Measurements from ENCODE around the gene ZNF709.
"Not testable (repeated sequence)": the region's sequence is repeated elsewhere in the genome, so short reads cannot be mapped to it uniquely, and the experiment has no call there.

Gene ZNF709

DNA sequence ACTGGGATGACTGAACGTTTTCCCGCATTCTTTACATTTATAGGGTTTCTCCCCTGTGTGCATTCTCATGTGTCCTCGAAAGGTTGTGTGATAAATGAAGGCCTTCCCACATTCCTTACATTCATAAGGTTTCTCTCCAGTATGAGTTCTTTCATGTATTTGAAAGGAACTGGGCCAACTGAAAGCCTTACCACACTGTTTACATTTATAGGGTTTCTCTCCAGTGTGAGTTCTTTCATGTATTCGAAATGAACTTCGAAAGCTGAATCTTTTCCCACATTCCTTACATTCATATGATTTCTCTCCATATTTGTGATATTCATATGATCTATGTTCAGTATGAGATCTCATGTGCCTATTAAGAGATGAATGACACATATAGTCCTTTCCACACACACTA lies 19.4 kb downstream of the ZNF709 start:
- no peak for TF ChIP-seq EZH2 (IDR thresholded peaks at IDR 0.05; ENCODE audit: borderline replicate concordance, low read length)
- TF ChIP-seq, protein P1, sequence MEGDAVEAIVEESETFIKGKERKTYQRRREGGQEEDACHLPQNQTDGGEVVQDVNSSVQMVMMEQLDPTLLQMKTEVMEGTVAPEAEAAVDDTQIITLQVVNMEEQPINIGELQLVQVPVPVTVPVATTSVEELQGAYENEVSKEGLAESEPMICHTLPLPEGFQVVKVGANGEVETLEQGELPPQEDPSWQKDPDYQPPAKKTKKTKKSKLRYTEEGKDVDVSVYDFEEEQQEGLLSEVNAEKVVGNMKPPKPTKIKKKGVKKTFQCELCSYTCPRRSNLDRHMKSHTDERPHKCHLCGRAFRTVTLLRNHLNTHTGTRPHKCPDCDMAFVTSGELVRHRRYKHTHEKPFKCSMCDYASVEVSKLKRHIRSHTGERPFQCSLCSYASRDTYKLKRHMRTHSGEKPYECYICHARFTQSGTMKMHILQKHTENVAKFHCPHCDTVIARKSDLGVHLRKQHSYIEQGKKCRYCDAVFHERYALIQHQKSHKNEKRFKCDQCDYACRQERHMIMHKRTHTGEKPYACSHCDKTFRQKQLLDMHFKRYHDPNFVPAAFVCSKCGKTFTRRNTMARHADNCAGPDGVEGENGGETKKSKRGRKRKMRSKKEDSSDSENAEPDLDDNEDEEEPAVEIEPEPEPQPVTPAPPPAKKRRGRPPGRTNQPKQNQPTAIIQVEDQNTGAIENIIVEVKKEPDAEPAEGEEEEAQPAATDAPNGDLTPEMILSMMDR (IDR thresholded peaks at IDR 0.05; ENCODE audit: low read length) = no peak
- no peak overlapping the region for H3K27ac ChIP-seq (ENCODE audit: low read depth, low read length, poor library complexity, severe bottlenecking)
- no peaks in the 10 kb centered on the region for H3K9me2 ChIP-seq (ENCODE audit: low read depth, low read length)
- H3K9ac ChIP-seq (ENCODE audit: low read length) = no peak overlapping the region
- H2AFZ ChIP-seq (ENCODE audit: low read length) = no peak overlapping the region
- no peak overlapping the region for H3K4me3 ChIP-seq (ENCODE audit: low read depth, low read length, poor library complexity, severe bottlenecking)
- H3F3A ChIP-seq (ENCODE audit: insufficient read depth, low read length) = no peaks in the 10 kb centered on the region
- H3K9me3 ChIP-seq (ENCODE audit: low read length) = peaks cover 45% of the 10 kb centered on the region
- no peaks in the 10 kb centered on the region for H4K20me1 ChIP-seq (ENCODE audit: insufficient read depth, low read length)
- no peaks in the 10 kb centered on the region for H3K27me3 ChIP-seq (ENCODE audit: insufficient read depth, low read length)
- no peaks in the 10 kb centered on the region for H3K79me2 ChIP-seq (ENCODE audit: insufficient read depth, low read length)
- H3K36me3 ChIP-seq (ENCODE audit: insufficient read depth, low read length) = peaks cover 29% of the 10 kb centered on the region
- H3K4me2 ChIP-seq (ENCODE audit: low read length) = no peak overlapping the region
- H3K4me1 ChIP-seq (ENCODE audit: insufficient read depth, low read length, severe bottlenecking) = no peaks in the 10 kb centered on the region

DNA sequence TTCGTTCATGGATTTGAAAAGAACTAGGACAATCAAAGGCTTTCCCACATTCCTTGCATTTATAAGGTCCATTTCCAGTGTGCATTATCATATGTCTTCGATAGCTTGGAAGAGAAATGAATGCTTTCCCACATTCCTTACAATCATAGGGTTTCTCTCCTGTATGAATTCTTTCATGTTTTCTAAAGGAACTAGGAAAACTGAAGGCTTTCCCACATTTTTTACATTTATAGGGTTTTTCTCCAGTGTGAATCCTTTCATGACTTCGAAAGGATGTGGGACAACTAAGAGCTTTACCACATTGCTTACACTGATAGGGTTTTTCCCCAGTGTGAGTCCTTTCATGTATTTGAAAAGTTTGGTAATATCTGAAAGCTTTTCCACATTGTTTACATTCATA lies 19.8 kb downstream of the ZNF709 start:
- peaks cover 29% of the 10 kb centered on the region for H3K36me3 ChIP-seq (ENCODE audit: insufficient read depth, low read length)
- H3K4me3 ChIP-seq (ENCODE audit: low read depth, low read length, poor library complexity, severe bottlenecking) = no peak overlapping the region

DNA sequence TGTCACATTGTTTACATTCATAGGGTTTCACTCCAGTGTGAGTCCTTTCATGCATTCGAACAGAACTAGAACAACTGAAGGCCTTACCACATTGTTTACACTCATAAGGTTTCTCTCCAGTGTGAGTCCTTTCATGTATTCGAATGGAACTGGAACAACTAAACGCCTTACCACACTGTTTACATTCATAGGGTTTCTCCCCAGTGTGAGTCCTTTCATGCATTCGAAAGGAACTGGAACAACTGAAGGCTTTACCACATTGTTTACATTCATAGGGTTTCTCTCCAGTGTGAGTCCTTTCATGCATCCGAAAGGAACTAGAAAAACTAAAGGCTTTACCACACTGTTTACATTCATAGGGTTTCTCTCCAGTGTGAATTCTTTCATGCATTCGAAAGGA lies 20.5 kb downstream of the ZNF709 start:
- not testable (repeated sequence) for H3K79me2 ChIP-seq (ENCODE audit: insufficient read depth, low read length); H3K4me3 ChIP-seq (ENCODE audit: low read depth, low read length, poor library complexity, severe bottlenecking)

More for the DNA sequence above, 19.8 kb downstream of the ZNF709 start:
- Histone ChIP-seq H3K27ac (ENCODE audit: low read depth, low read length, poor library complexity, severe bottlenecking) (no peak overlapping the region), H3K9me3 (ENCODE audit: low read length) (peaks cover 41% of the 10 kb centered on the region), H3K27me3 (ENCODE audit: insufficient read depth, low read length) (no peaks in the 10 kb centered on the region), H3K9ac (ENCODE audit: low read length) (no peak overlapping the region), H3F3A (ENCODE audit: insufficient read depth, low read length) (no peaks in the 10 kb centered on the region), H3K79me2 (ENCODE audit: insufficient read depth, low read length) (no peaks in the 10 kb centered on the region), H3K9me2 (ENCODE audit: low read depth, low read length) (no peaks in the 10 kb centered on the region), H2AFZ (ENCODE audit: low read length) (no peak overlapping the region), H3K4me1 (ENCODE audit: insufficient read depth, low read length, severe bottlenecking) (no peaks in the 10 kb centered on the region), H4K20me1 (ENCODE audit: insufficient read depth, low read length) (no peaks in the 10 kb centered on the region), H3K4me2 (ENCODE audit: low read length) (no peak overlapping the region)
- TF ChIP-seq EZH2 (IDR thresholded peaks at IDR 0.05; ENCODE audit: borderline replicate concordance, low read length) = no peak
- TF ChIP-seq, protein P1 (IDR thresholded peaks at IDR 0.05; ENCODE audit: low read length) = no peak

DNA sequence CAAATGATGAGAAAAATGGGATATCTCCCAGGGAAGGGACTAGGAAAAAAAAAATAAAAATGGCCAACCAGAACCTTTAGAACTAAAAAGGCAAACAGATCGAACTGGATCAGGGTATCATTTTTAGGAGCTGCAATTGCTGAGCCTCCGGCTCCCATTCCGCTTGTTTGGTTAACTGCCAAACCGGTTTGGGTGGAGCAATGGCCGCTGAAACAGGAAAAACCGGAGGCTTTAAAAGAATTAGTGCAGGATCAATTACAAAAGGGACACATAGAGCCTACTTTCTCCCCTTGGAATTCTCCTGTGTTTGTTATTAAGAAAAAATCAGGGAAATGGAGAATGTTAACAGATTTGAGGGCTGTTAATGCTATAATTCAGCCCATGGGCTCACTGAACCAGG lies 31.1 kb downstream of the ZNF709 start:
- no peaks in the 10 kb centered on the region for H3K27me3 ChIP-seq (ENCODE audit: insufficient read depth, low read length)
- H4K20me1 ChIP-seq (ENCODE audit: insufficient read depth, low read length) = no peaks in the 10 kb centered on the region
- H3K79me2 ChIP-seq (ENCODE audit: insufficient read depth, low read length) = no peaks in the 10 kb centered on the region
- TF ChIP-seq, protein P1 (IDR thresholded peaks at IDR 0.05; ENCODE audit: low read length) = no peak
- no peak for TF ChIP-seq EZH2 (IDR thresholded peaks at IDR 0.05; ENCODE audit: borderline replicate concordance, low read length)
- no peaks in the 10 kb centered on the region for H3K9me2 ChIP-seq (ENCODE audit: low read depth, low read length)
- no peak overlapping the region for H2AFZ ChIP-seq (ENCODE audit: low read length)
- no peaks in the 10 kb centered on the region for H3K36me3 ChIP-seq (ENCODE audit: insufficient read depth, low read length)
- no peaks in the 10 kb centered on the region for H3K4me1 ChIP-seq (ENCODE audit: insufficient read depth, low read length, severe bottlenecking)
- no peaks in the 10 kb centered on the region for H3F3A ChIP-seq (ENCODE audit: insufficient read depth, low read length)
- H3K27ac ChIP-seq (ENCODE audit: low read depth, low read length, poor library complexity, severe bottlenecking) = no peak overlapping the region
- H3K4me2 ChIP-seq (ENCODE audit: low read length) = no peak overlapping the region
- no peak overlapping the region for H3K9ac ChIP-seq (ENCODE audit: low read length)
- H3K9me3 ChIP-seq (ENCODE audit: low read length) = peaks cover 6% of the 10 kb centered on the region; the same call in 1 of the 2 replicates
- H3K4me3 ChIP-seq (ENCODE audit: low read depth, low read length, poor library complexity, severe bottlenecking) = no peak overlapping the region

More for the DNA sequence above, 20.5 kb downstream of the ZNF709 start:
- H4K20me1 ChIP-seq (ENCODE audit: insufficient read depth, low read length); H3K27me3 ChIP-seq (ENCODE audit: insufficient read depth, low read length); H3F3A ChIP-seq (ENCODE audit: insufficient read depth, low read length); H2AFZ ChIP-seq (ENCODE audit: low read length); H3K9me2 ChIP-seq (ENCODE audit: low read depth, low read length); H3K4me1 ChIP-seq (ENCODE audit: insufficient read depth, low read length, severe bottlenecking); H3K27ac ChIP-seq (ENCODE audit: low read depth, low read length, poor library complexity, severe bottlenecking); H3K4me2 ChIP-seq (ENCODE audit: low read length); H3K9ac ChIP-seq (ENCODE audit: low read length): not testable (repeated sequence)
- Histone ChIP-seq H3K36me3 (ENCODE audit: insufficient read depth, low read length) (peaks cover 29% of the 10 kb centered on the region), H3K9me3 (ENCODE audit: low read length) (peaks cover 44% of the 10 kb centered on the region)

Measured in OCI-LY1 (cell line).